SK-N-SH (cell line): ENCODE data around the gene CASS4. TPM values are rescaled to one million over a fixed set of nuclear protein-coding genes. Genes with fewer than 3 reads are reported as not detected.

ENCODE experiments used
- CTCF ChIA-PET: fragments of 300-600, 350-600 bp; formaldehyde crosslinking; extraction: SDS; loops from one replicate; lab custom pipeline; 2021; lab: Yijun Ruan, JAX
- POLR2A ChIA-PET: fragments of 350-600 bp; sonication (Branson Sonifier 250); formaldehyde crosslinking; extraction: SDS; loops from one replicate; lab custom pipeline; 2020; ENCODE audit warnings: antibody characterized with exemption, inconsistent platforms; lab: Yijun Ruan, JAX
- DNase-seq: peaks from one replicate; pipeline ENCODE4 v3.0.0; 2012
- H2AFZ ChIP-seq: fragments of 200-600 bp; sonication (generic); 2 replicates; pipeline ENCODE4 v1.8.1; 2016; ENCODE audit warnings: antibody characterized with exemption, mild to moderate bottlenecking, low read depth
- H3F3A ChIP-seq: fragments of 200-600 bp; sonication (generic); replicated peaks from 2 replicates; pipeline ENCODE3; 2016; ENCODE audit warnings: antibody characterized with exemption, mild to moderate bottlenecking; ENCODE audit not compliant: insufficient read depth
- H3K27ac ChIP-seq, 2 experiments: fragments of 200-500 bp in 1 of 2; fragments of 200-600 bp in 1 of 2; sonication (Bioruptor generic) in 1 of 2; sonication (generic), shearing (Covaris generic) in 1 of 2; 2 replicates each; pipeline versions ENCODE4 v1.5.1 to v1.6.1; 2014 to 2016; ENCODE audit warnings: low read depth in 2 of 2, inconsistent platforms in 1 of 2, low read length in 1 of 2, mild to moderate bottlenecking in 1 of 2, mixed read lengths in 1 of 2
- H3K27me3 ChIP-seq: fragments of 200-600 bp; sonication (generic), shearing (Covaris generic); 2 replicates; pipeline ENCODE4 v1.6.1; 2016; ENCODE audit warnings: mixed run types; ENCODE audit not compliant: insufficient read depth
- H3K36me3 ChIP-seq, 2 experiments: fragments of 200-500 bp in 1 of 2; fragments of 200-600 bp in 1 of 2; sonication (Bioruptor generic) in 1 of 2; sonication (generic) in 1 of 2; replicated peaks in 1 of 2; 2 replicates each; pipeline versions ENCODE3 to v1.5.1; 2014 to 2016; ENCODE audit warnings: low read length in 1 of 2, mild to moderate bottlenecking in 1 of 2; ENCODE audit not compliant: insufficient read depth in 2 of 2, control insufficient read depth in 1 of 2
- H3K4me1 ChIP-seq, 2 experiments: fragments of 200-500 bp in 1 of 2; fragments of 200-600 bp in 1 of 2; sonication (Bioruptor generic) in 1 of 2; sonication (generic), shearing (Covaris generic) in 1 of 2; 2 replicates each; pipeline versions ENCODE4 v1.5.1 to v1.6.1; 2014 to 2016; ENCODE audit warnings: low read depth in 1 of 2, low read length in 1 of 2, mixed run types in 1 of 2; ENCODE audit not compliant: insufficient read depth in 2 of 2, control insufficient read depth in 1 of 2
- H3K4me2 ChIP-seq: fragments of 200-600 bp; sonication (generic), shearing (Covaris generic); 2 replicates; pipeline ENCODE4 v1.6.1; 2017; ENCODE audit warnings: mixed run types
- H3K4me3 ChIP-seq, 2 experiments: fragments of 200-500 bp in 1 of 2; fragments of 200-600 bp in 1 of 2; sonication (Bioruptor generic) in 1 of 2; sonication (generic), shearing (Covaris generic) in 1 of 2; 2 replicates each; pipeline versions ENCODE4 v1.5.1 to v1.8.1; 2014 to 2016; ENCODE audit warnings: low read depth in 2 of 2, inconsistent platforms in 1 of 2, low read length in 1 of 2, mild to moderate bottlenecking in 1 of 2, mixed read lengths in 1 of 2, moderate library complexity in 1 of 2
- H3K79me2 ChIP-seq: fragments of 200-600 bp; sonication (generic); 2 replicates; pipeline ENCODE4 v1.8.1; 2017; ENCODE audit warnings: mild to moderate bottlenecking; ENCODE audit not compliant: insufficient read depth
- H3K9ac ChIP-seq: fragments of 200-600 bp; sonication (generic); 2 replicates; pipeline ENCODE4 v1.6.1; 2017; ENCODE audit warnings: mixed run types
- H3K9me2 ChIP-seq: fragments of 200-600 bp; sonication (generic); 2 replicates; pipeline ENCODE4 v1.6.1; 2017; ENCODE audit warnings: mixed run types
- H3K9me3 ChIP-seq: fragments of 200-600 bp; sonication (generic); 2 replicates; pipeline ENCODE4 v1.6.1; 2017; ENCODE audit warnings: mixed run types, mild to moderate bottlenecking, moderate library complexity
- H4K20me1 ChIP-seq: fragments of 200-600 bp; sonication (generic); 2 replicates; pipeline ENCODE4 v1.6.1; 2017; ENCODE audit warnings: mild to moderate bottlenecking, mixed run types; ENCODE audit not compliant: insufficient read depth
- CHD2 ChIP-seq: fragments of 150-350 bp; IDR thresholded peaks from 2 replicates; pipeline ENCODE4 v1.6.1; 2018; ENCODE audit warnings: low read length; ENCODE audit not compliant: partially characterized antibody
- ELF1 ChIP-seq: IDR thresholded peaks from 2 replicates; pipeline ENCODE4 v1.4.0; 2012
- GATA2 ChIP-seq: sonication (generic); formaldehyde crosslinking; IDR thresholded peaks from 2 replicates; pipeline ENCODE4 v1.5.0; 2020; ENCODE audit warnings: mild to moderate bottlenecking, missing genetic modification reagents
- MXI1 ChIP-seq: IDR thresholded peaks from 2 replicates; pipeline ENCODE4 v1.6.1; 2012; ENCODE audit warnings: mild to moderate bottlenecking, low read depth, low read length, improper control_type of control experiment
- NFIC ChIP-seq: IDR thresholded peaks from 2 replicates; pipeline ENCODE4 v1.4.0; 2012; ENCODE audit warnings: borderline replicate concordance
- NRF1 ChIP-seq: IDR thresholded peaks from 2 replicates; pipeline ENCODE4 v1.6.1; 2012; ENCODE audit warnings: low read depth, mild to moderate bottlenecking, low read length
- RAD21 ChIP-seq: IDR thresholded peaks from 2 replicates; pipeline ENCODE4 v1.6.1; 2012; ENCODE audit warnings: mild to moderate bottlenecking, low read length
- RCOR1 ChIP-seq: fragments of 150-350 bp; IDR thresholded peaks from 2 replicates; pipeline ENCODE4 v1.6.1; 2017; ENCODE audit warnings: antibody characterized with exemption, low read length
- REST ChIP-seq: IDR thresholded peaks from 2 replicates; pipeline ENCODE4 v1.6.1; 2012; ENCODE audit warnings: mild to moderate bottlenecking, low read depth, low read length, moderate library complexity
- RFX5 ChIP-seq: IDR thresholded peaks from 2 replicates; pipeline ENCODE4 v1.6.1; 2012; ENCODE audit warnings: mild to moderate bottlenecking, improper control_type of control experiment, low read length
- SIN3A ChIP-seq: IDR thresholded peaks from 2 replicates; pipeline ENCODE4 v1.6.1; 2012; ENCODE audit warnings: low read depth, mild to moderate bottlenecking, low read length, moderate library complexity, borderline replicate concordance
- TAF1 ChIP-seq: IDR thresholded peaks from 2 replicates; pipeline ENCODE4 v1.6.1; 2012; ENCODE audit warnings: low read depth, mild to moderate bottlenecking, low read length, moderate library complexity, borderline replicate concordance
- TCF12 ChIP-seq: IDR thresholded peaks from 2 replicates; pipeline ENCODE4 v1.4.0; 2012
- TEAD4 ChIP-seq: IDR thresholded peaks from 2 replicates; pipeline ENCODE4 v1.4.0; 2012; ENCODE audit warnings: mild to moderate bottlenecking, borderline replicate concordance; ENCODE audit not compliant: insufficient read depth
- YY1 ChIP-seq: IDR thresholded peaks from 2 replicates; pipeline ENCODE4 v1.4.0; 2012; ENCODE audit warnings: low read depth, mild to moderate bottlenecking
- WGBS: methylation state at CpG from one replicate; pipeline ENCODE4 v1.1.6; 2017; ENCODE audit warnings: low lambda C conversion rate; 5-methylcytosine and 5-hydroxymethylcytosine counted together
- polyA plus RNA-seq, 3 experiments: library from polyadenylated mRNA; depleted of rRNA; stranded (reverse); fragments of >200 nt; gene quantifications; 2 replicates each; pipeline ENCODE4 v1.2.3, GENCODE V29; 2012

Gene CASS4
- polyA plus RNA-seq, 1 of the 3 experiments (the other 2 are of a cell fraction): not detected

DNA sequence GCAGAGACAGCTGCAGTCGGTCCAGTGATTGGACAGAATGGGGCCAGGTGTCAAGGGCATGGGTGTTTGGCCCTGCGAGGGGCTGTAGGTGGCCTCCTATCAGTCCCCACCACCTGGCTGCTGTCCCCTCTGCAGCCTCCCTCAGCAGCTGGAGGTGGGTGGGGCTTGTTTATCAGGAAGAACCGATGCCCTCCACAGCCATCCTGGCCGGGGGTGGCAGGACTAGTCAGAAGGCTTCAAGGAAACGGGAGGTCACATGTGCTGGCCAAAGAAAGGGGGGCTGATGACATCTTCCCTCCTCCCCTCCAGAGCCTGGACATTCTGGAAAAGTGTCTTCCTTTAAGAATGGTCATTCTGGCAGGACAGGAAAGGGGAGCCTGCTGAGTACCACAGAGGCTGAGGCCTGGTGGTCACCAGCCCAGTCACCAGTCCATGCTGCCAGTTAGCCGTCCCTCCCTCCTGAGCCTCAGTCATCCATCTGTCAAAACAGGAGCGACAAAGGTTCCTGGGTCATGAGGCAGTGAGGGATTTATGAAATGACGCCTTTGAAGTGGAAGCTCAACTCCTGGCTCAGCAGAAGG lies 49.1 kb upstream of the CASS4 start (continued):
- TF ChIP-seq RAD21 (no peak), ELF1 (no peak), RCOR1 (no peak), TEAD4 (no peak), GATA2 (CRISPR knock-in tag) (no peak)

GRCh38 chr20:56363491-56363890 lies 48.6 kb upstream of the CASS4 start:
- WGBS: 85% methylated on average over 6 of the region's 6 CpGs
- ChIA-PET POLR2A (no interaction called here), CTCF (interaction anchor here (1.3 kb wide), 1 partner anchor 20 kb away, joined by 3 read pairs; no protein-coding TSS in a partner anchor)
- H3K36me3 ChIP-seq: peaks cover 16 to 26% of the 10 kb centered on the region in 2 experiments
- H3K9me3 ChIP-seq: no peaks in the 10 kb centered on the region
- H3K4me1 ChIP-seq: peaks cover 0 to 14% of the 10 kb centered on the region in 2 experiments; a peak in 2 of 4 replicates
- H3K9ac ChIP-seq: no peak overlapping the region
- TF ChIP-seq MXI1: no peak
- no peak for TF ChIP-seq CHD2
- TF ChIP-seq TCF12: no peak
- TF ChIP-seq RAD21: no peak
- no peak for TF ChIP-seq SIN3A
- no peak for TF ChIP-seq TAF1
- no peak for TF ChIP-seq RCOR1
- TF ChIP-seq RFX5: no peak
- no peak for TF ChIP-seq GATA2 (CRISPR knock-in tag)
- no peak for TF ChIP-seq YY1
- TF ChIP-seq NFIC: no peak
- no peak for TF ChIP-seq NRF1
- no peak for TF ChIP-seq REST
- no peak overlapping the region for H3K4me3 ChIP-seq
- no peak overlapping the region for H3K4me2 ChIP-seq
- H3K79me2 ChIP-seq: peaks cover 46% of the 10 kb centered on the region
- no peak overlapping the region for H3K27ac ChIP-seq
- no peaks in the 10 kb centered on the region for H3K27me3 ChIP-seq
- H3K9me2 ChIP-seq: no peaks in the 10 kb centered on the region
- DNase-seq: no peak
- peaks cover 16% of the 10 kb centered on the region for H3F3A ChIP-seq
- H2AFZ ChIP-seq: no peak overlapping the region
- no peaks in the 10 kb centered on the region for H4K20me1 ChIP-seq
